ENCODE measurements around the gene UROD. TPM values are rescaled to one million over a fixed set of nuclear protein-coding genes. Genes with fewer than 3 reads are reported as not detected.

UROD gene
- 82.4 and 90.9 TPM in 2 replicates for total RNA-seq (2014; rRNA removed; shearing (Covaris generic))
- polyA plus RNA-seq (2016; fragmentation: Nextera tagmentation; extraction: Ambion mirVana), result 106 and 108 TPM in 2 replicates
- long read RNA-seq, transcript UROD-201 (10 exons, 1,300 nt), result major isoform, 84 of 125 reads
- long read RNA-seq, partial matches to known transcripts, result 10 of 125 reads
- long read RNA-seq, other reads (novel, unspliced or antisense), result 29 of 125 reads

DNA sequence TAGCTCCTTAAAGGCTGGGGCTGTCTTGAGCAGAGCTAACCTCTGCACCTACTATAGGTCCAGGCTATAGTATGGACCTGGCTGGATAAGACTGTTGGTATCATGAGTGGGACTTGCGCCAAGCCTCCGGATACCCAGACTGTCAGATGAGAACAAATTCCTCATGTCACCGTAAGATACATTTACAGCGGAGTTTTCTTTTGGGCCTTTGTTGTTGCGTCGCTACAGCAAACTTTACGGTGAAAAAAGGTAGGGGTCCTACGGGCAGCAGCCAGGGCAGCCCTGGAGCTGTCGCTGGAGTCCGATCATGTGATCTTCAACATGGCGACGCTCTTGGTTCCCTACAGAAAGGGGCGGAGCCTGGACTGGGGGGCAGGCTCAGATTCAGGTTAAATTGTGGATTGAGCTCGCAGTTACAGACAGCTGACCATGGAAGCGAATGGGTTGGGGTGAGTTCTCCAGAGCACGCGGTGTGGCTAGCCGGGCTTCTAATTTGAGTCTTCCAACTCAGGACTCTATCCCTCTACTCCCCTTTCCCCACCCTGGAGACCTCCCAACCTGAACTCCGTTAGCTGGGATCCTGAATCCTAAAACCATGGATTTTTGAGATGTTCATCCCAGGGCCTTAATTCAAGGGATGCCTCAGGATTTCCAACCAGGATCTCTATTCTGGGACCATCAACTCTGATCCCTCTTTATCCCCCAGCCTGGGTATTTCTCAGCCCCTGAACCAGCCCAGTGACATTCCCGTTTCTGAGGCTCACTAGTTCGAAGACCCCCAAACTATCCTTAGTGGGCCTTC is at the start of gene UROD:
Gene UROD, plus strand, starts transcription at position 418 of the 802 bp plus-strand sequence. Its CDS starts 12 bp downstream, at position 430.
- H3K4me2 ChIP-seq, result peak within 1 kb of the TSS; percentile 95
- peaks cover 12% of the 10 kb centered on the region for H3K79me2 ChIP-seq (replicated peaks; ENCODE audit: insufficient read depth)
- H3K27me3 ChIP-seq (ENCODE audit: insufficient read depth), result no peaks in the 10 kb centered on the region
- peaks cover 12% of the 10 kb centered on the region for H3K4me1 ChIP-seq (ENCODE audit: insufficient read depth)
- Mint-ChIP-seq H3K4me1 (peaks cover 27% of the 10 kb centered on the region), H3K4me3 (peak within 1 kb of the TSS; percentile 75), H3K27ac (peak within 1 kb of the TSS; percentile 75), H3K36me3 (ENCODE audit: low read depth) (peaks cover 24% of the 10 kb centered on the region), H3K9me3 (no peaks in the 10 kb centered on the region), H3K27me3 (ENCODE audit: insufficient read depth, low read depth, poor library complexity) (peaks cover 15% of the 10 kb centered on the region)
- no peaks in the 10 kb centered on the region for H3K36me3 ChIP-seq (ENCODE audit: insufficient read depth)
- peak; percentile 98 for DNase-seq (ENCODE audit: low spot score)
- no peaks in the 10 kb centered on the region for H3F3A ChIP-seq (replicated peaks; ENCODE audit: low read depth)
- no peaks in the 10 kb centered on the region for H4K20me1 ChIP-seq (replicated peaks; ENCODE audit: insufficient read depth)
- peak within 1 kb of the TSS; percentile 89 for H3K4me3 ChIP-seq
- TF ChIP-seq JUNB (IDR thresholded peaks at IDR 0.05; ENCODE audit: unreplicated experiment) (no peak), EZH2phosphoT487 (IDR thresholded peaks at IDR 0.05; ENCODE audit: unreplicated experiment) (no peak), ZNF462 (CRISPR knock-in tag; IDR thresholded peaks at IDR 0.05) (no peak), CREB1 (CRISPR knock-in tag; IDR thresholded peaks at IDR 0.05; ENCODE audit: low read depth) (peak; percentile 54), NANOG (IDR thresholded peaks at IDR 0.05; ENCODE audit: borderline replicate concordance) (no peak), EZH2 (IDR thresholded peaks at IDR 0.05; ENCODE audit: low read depth, unreplicated experiment) (no peak), REST (IDR thresholded peaks at IDR 0.05; ENCODE audit: unreplicated experiment) (no peak), ZNF114 (CRISPR knock-in tag; IDR thresholded peaks at IDR 0.05) (no peak), ZNF331 (CRISPR knock-in tag; IDR thresholded peaks at IDR 0.05; ENCODE audit: low read depth) (no peak), POLR2AphosphoS5 (IDR thresholded peaks at IDR 0.05; ENCODE audit: low read depth) (peak; percentile 82), STAT1 (IDR thresholded peaks at IDR 0.05; ENCODE audit: unreplicated experiment) (no peak)
- TF ChIP-seq, protein P1, sequence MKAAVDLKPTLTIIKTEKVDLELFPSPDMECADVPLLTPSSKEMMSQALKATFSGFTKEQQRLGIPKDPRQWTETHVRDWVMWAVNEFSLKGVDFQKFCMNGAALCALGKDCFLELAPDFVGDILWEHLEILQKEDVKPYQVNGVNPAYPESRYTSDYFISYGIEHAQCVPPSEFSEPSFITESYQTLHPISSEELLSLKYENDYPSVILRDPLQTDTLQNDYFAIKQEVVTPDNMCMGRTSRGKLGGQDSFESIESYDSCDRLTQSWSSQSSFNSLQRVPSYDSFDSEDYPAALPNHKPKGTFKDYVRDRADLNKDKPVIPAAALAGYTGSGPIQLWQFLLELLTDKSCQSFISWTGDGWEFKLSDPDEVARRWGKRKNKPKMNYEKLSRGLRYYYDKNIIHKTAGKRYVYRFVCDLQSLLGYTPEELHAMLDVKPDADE (IDR thresholded peaks at IDR 0.05), result peak; percentile 78
- TF ChIP-seq, protein P2, sequence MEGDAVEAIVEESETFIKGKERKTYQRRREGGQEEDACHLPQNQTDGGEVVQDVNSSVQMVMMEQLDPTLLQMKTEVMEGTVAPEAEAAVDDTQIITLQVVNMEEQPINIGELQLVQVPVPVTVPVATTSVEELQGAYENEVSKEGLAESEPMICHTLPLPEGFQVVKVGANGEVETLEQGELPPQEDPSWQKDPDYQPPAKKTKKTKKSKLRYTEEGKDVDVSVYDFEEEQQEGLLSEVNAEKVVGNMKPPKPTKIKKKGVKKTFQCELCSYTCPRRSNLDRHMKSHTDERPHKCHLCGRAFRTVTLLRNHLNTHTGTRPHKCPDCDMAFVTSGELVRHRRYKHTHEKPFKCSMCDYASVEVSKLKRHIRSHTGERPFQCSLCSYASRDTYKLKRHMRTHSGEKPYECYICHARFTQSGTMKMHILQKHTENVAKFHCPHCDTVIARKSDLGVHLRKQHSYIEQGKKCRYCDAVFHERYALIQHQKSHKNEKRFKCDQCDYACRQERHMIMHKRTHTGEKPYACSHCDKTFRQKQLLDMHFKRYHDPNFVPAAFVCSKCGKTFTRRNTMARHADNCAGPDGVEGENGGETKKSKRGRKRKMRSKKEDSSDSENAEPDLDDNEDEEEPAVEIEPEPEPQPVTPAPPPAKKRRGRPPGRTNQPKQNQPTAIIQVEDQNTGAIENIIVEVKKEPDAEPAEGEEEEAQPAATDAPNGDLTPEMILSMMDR (conservative IDR thresholded peaks at IDR 0.05; ENCODE audit: low read depth in 2 of 2), result no peak
- peak within 1 kb of the TSS; percentile 100 for H2AFZ ChIP-seq
- peak within 1 kb of the TSS; percentile 71; the same call in 1 of the 2 replicates for H3K27ac ChIP-seq (ENCODE audit: low read depth)
- ATAC-seq, result peak; percentile 70
- no peaks in the 10 kb centered on the region for H3K9me2 ChIP-seq (ENCODE audit: insufficient read depth)

All from GM23338 (cell line).